ENCODE data around the gene ELF2.

GRCh38 chr4:139188648-139189416 is 11.8 kb upstream of the ELF2 start:
- TF ChIP-seq CTCF (IDR thresholded peaks at IDR 0.05; ENCODE audit: insufficient read depth, low read depth, low read length) (no peak), EZH2 (IDR thresholded peaks at IDR 0.05; ENCODE audit: insufficient read depth, low read length) (no peak)
